ENCODE measurements around the gene UTP25. TPM values are rescaled to one million over a fixed set of nuclear protein-coding genes. Genes with fewer than 3 reads are reported as not detected.

UTP25 gene
- total RNA-seq, 2 donors from 2014 or later: 4.3 to 6.0 TPM

Other genes with a start within 250 kb of the UTP25 start
- gene CAMK1G, start 244.3 kb upstream of the UTP25 start, total RNA-seq: 1 to 10 TPM in 1 of 2 donors, under 1 TPM in 1; 0.55 to 2.1 TPM
- 1 to 10 TPM in 1 of 2 donors, under 1 TPM in 1; 0.53 to 1.9 TPM for gene LAMB3, start 175.5 kb upstream of the UTP25 start, total RNA-seq
- not detected for gene G0S2, start 152.6 kb upstream of the UTP25 start, total RNA-seq
- gene HSD11B1, start 123.1 kb upstream of the UTP25 start, total RNA-seq: not detected
- gene TRAF3IP3, start 71.9 kb upstream of the UTP25 start, total RNA-seq: not detected
- gene C1orf74, start 43.4 kb upstream of the UTP25 start, total RNA-seq: 1 to 10 TPM; 3.1 to 5.4 TPM
- 10 to 100 TPM; 13.8 to 18.2 TPM for gene IRF6, start 21.8 kb upstream of the UTP25 start, total RNA-seq
- 1 to 10 TPM; 6.2 to 7.1 TPM for gene SYT14, start 110.2 kb downstream of the UTP25 start, total RNA-seq

Measured in endodermal cell (in vitro differentiated cells).